SU-DHL-6 (cell line): Measurements from ENCODE around the gene CCDC34.

Source experiments
- EZH2phosphoT487 ChIP-seq: fragments of 200-600 bp; sonication (generic), shearing (Covaris generic); conservative IDR thresholded peaks from 2 replicates; pipeline ENCODE4 v1.6.1; 2018; ENCODE audit warnings: mild to moderate bottlenecking, antibody characterized with exemption, low read length, moderate library complexity, mixed read lengths
- TF ChIP-seq, protein P1 (sequence below): fragments of 200-600 bp; sonication (generic); IDR thresholded peaks from one replicate; pipeline ENCODE4 v1.5.1; 2017; ENCODE audit warnings: antibody characterized with exemption, mild to moderate bottlenecking, low read length, moderate library complexity; ENCODE audit not compliant: insufficient read depth, poor library complexity, severe bottlenecking

DNA sequence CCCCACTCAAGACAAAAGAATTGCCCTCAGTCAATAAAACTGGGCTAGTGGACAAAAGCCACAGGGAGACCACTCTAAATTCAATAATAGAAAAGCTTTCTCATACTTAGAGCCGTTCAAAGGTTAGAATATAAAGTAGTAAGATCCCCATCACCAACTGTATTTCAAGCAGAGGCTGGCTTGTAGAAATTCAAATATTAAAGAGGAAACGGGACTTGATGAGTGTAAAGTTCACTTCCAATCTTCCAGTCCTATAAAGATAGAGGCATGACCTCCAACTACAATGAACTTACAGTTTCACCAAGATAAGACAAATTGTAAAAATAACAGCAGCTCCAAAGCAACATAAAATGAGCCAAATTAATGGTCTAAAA, 70.4 kb downstream of the CCDC34 start:
- TF ChIP-seq, protein P1, sequence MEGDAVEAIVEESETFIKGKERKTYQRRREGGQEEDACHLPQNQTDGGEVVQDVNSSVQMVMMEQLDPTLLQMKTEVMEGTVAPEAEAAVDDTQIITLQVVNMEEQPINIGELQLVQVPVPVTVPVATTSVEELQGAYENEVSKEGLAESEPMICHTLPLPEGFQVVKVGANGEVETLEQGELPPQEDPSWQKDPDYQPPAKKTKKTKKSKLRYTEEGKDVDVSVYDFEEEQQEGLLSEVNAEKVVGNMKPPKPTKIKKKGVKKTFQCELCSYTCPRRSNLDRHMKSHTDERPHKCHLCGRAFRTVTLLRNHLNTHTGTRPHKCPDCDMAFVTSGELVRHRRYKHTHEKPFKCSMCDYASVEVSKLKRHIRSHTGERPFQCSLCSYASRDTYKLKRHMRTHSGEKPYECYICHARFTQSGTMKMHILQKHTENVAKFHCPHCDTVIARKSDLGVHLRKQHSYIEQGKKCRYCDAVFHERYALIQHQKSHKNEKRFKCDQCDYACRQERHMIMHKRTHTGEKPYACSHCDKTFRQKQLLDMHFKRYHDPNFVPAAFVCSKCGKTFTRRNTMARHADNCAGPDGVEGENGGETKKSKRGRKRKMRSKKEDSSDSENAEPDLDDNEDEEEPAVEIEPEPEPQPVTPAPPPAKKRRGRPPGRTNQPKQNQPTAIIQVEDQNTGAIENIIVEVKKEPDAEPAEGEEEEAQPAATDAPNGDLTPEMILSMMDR = no peak
- TF ChIP-seq EZH2phosphoT487 = no peak
